G401 (cell line): ENCODE measurements around the gene JMJD8. TPM values are rescaled to one million over a fixed set of nuclear protein-coding genes. Genes with fewer than 3 reads are reported as not detected.
"Not testable (repeated sequence)": the region's sequence is repeated elsewhere in the genome, so short reads cannot be mapped to it uniquely, and the experiment has no call there.

Experiments
- DNase-seq: peaks from one replicate; pipeline ENCODE4 v3.0.0-alpha.2; 2015; ENCODE audit warnings: low spot score
- in situ Hi-C: cut with HindIII; loops from 2 replicates; pipeline ENCODE4 v1.10.0; 2016; ENCODE audit warnings: low sequenced_read_pairs, mixed read lengths
- total RNA-seq: library from RNA; depleted of rRNA; stranded (reverse); fragments of >200 nt; shearing (Covaris generic); gene quantifications from 2 replicates; pipeline ENCODE4 v1.2.3, GENCODE V29; 2014

Gene JMJD8
- total RNA-seq, 1 experiment from 2014 or later, result 4.0 TPM

- in situ Hi-C loops, result no loop called here
- DNase-seq, result no peak
Measured at GRCh38 chr16:698911-699671, 15.0 kb upstream of the JMJD8 start.

GRCh38 chr16:695355-696089 is 11.4 kb upstream of the JMJD8 start:
- in situ Hi-C loops, result no loop called here
- DNase-seq, result peak; percentile 71

GRCh38 chr16:694863-695354 is 10.8 kb upstream of the JMJD8 start:
- in situ Hi-C loops, result no loop called here
- no peak for DNase-seq

GRCh38 chr16:694187-694862 is 10.2 kb upstream of the JMJD8 start:
- in situ Hi-C loops, result no loop called here
- no peak for DNase-seq

GRCh38 chr16:693766-694165 is 9.6 kb upstream of the JMJD8 start:
- DNase-seq, result no peak
- in situ Hi-C loops, result no loop called here

- in situ Hi-C loops, result no loop called here
- no peak for DNase-seq
Measured at GRCh38 chr16:693364-693763, 9.2 kb upstream of the JMJD8 start.

- in situ Hi-C loops, result no loop called here
Measured at GRCh38 chr16:692356-693108, 8.4 kb upstream of the JMJD8 start.

GRCh38 chr16:691242-691641 is 7.1 kb upstream of the JMJD8 start:
- DNase-seq, in situ Hi-C loops: not testable (repeated sequence)

More at GRCh38 chr16:692356-693108, 8.4 kb upstream of the JMJD8 start:
- DNase-seq, result no peak

DNA sequence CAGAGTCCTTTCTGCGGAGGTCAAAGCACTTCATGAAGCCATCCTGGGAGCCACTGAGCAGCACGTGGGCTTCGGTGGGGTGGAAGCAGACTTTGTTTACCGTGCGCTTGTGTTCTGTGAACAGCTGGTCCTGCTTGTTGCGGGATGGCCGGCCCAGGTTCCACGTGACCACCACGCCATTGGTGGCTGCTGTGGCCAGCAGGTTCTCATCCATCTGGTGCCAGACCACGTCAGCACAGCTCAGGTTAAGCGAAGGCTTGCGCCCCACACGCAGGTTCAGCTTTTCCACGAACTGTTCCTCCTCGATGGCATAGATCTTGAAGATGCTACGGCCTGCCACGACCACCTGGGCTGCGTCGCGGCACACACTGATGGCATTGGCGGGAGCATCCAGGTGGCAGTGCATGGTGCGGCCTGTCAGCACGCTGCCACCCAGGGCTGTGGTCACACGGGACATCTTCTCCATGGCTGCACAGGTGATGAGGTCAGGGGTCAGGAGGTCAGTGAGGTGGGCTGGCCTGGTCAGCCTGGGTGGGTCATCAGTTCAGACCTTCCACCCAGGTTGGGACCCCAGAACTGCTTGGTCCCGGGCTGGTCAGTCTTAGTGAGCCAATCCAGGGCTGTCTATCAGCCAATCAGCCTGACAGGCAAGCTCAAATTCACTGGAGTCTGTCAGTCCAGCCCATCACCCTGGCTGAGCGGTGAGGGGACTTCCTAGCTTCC is 5.2 kb upstream of the JMJD8 start:
- in situ Hi-C loops, result no loop called here
- DNase-seq, result no peak

GRCh38 chr16:687499-687898 is 3.4 kb upstream of the JMJD8 start:
- no peak for DNase-seq
- in situ Hi-C loops, result no loop called here

DNA sequence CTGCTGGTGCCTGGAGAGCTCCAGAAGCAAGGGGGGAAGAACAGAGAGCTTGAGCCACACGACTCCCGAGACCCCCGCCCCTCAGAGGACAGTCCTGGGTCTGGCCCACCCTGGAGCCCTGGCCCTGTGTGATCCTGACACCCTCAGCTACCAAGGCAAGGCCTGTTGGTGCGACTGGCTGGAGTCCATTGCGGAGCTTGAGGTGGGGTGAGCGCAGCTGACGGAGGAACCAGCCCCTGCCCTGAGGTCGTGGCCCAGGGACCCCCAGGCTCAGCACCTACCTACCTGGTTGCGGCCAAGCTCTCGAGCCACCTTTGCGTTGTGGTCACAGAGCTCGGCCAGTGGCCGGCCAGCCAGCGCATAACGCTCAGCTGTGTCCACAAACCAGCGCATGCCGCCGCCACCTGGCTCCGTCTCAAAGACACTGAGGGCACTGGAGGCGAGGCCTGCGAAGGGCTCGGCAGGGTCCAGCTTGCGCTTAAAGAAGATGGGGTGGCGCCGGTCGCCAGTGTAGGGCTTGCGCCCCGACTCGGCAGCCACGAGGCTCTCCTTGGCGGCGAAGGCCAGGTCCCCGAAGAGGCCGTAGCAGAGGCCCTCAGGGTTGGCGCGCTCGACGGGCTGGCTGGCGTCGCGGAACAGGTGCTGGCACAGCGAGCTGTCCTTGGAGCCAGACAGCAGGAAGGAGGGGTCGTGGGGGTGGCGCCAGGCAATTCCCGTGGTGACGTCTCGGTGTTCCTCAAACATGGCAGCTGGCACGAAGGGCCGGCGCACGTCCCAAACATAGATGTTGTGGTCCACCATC is 2.5 kb upstream of the JMJD8 start:
- in situ Hi-C loops, result no loop called here

DNA sequence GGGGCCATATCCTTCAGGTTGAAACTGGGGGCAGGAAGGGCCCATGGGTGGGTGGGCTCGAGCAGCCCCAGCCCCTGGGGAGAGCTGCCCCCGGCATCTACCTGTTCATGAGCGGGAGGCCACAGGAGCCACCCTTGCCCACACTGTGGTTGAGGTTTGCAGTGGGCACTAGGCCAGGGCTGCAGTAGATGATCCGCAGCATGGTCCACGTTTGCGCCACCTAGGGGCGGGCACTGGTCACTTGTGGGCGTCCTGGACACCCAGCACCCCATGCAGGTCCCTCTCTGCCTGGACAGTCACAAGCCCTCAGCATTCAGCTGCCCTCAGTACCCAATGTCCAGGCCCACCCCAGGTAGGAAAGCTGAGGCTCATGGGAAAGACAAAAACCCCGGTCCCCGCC is 1.8 kb upstream of the JMJD8 start:
- in situ Hi-C loops, result no loop called here
- DNase-seq, result peak; percentile 55

More for the DNA sequence above, 2.5 kb upstream of the JMJD8 start:
- DNase-seq, result no peak

DNA sequence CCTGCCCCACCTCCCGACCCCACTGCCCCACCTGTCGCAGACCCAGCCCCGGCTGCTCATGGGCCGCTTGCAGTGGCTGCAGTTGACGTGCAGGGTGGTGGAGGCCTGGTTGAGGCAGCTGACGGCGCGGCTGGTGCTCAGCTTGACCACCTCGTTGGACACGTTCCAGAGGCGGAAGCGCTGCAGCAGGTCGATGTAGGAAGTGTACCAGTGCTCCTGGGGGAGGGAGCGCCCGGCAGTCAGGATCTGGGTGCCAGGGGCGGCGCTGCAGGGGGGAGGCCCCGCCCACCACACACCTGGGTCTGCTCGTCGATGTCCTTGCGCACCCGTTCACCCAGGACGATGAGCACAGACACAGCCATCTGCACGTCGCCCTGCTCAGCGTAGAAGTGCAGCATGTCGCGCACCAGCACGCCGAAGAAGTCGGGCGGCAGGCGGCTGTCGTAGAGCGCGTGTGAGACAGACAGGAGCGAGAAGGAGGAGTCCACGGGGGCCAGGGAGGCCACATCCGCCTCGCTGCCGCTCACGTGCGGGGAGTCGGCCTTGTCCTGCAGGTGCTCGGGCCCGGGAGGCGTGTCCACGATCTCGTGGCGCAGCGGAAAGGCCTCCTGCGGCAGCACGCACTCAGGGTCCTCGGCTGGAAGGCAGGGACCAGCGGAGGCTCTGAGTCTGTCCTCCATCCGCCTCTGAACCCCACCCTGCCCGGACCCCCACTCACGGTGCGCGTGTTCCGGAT is 995 bp upstream of the JMJD8 start:
- in situ Hi-C loops, result no loop called here
- DNase-seq, result no peak

DNA sequence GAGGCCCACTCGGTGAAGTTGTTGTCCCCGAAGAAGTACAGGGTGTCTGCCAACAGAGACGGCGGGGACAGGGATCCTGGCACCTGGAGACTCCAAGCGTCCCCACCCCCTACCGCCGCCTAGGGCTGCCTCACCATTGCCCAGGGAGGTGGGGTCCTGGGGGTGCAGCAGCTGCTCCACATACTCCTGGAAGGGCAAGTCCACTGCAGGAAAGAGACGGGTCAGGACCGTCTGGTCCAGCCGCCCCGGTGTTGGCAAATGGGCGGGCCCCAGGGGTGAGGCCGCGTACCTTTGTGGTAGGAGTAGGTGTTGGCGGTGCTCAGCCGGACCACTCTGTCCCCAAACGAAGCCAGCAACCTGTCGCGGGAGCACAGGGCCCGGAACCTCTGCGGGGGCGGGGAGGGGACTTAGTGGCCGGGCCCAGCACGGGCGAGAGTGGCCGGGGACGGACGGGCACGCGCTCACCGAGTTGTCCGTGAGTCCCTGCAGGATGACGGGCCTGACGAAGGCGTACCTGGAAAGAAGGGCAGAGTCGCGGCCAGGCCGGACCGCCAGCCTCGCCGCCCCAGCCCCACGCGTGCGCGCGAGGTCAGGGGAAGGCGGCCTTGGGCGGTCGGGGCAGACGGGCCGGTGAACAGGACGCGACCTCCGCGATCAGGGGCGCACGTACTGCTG is 601 bp downstream of the JMJD8 start:
- DNase-seq, result no peak
- in situ Hi-C loops, result no loop called here

- DNase-seq, result no peak
- in situ Hi-C loops, result no loop called here
Measured at GRCh38 chr16:682493-683395, 1.4 kb downstream of the JMJD8 start.
